Tibial nerve (tissue), 4 donors: ENCODE results near the gene TLX2. TPM values are rescaled to one million over a fixed set of nuclear protein-coding genes. Genes with fewer than 3 reads are reported as not detected.

Source experiments
- DNase-seq, 2 donors: peaks; one replicate each; pipeline ENCODE4 v3.0.0-alpha.2; 2019; ENCODE audit warnings: low spot score in 2 of 2
- H3K27ac ChIP-seq, 4 donors: fragments of 200-600 bp; sonication (generic) in 3 of 4; one replicate each; pipeline ENCODE4 v1.5.1; 2017 to 2019; ENCODE audit warnings: mild to moderate bottlenecking in 1 of 4
- H3K27me3 ChIP-seq, 2 donors: fragments of 200-600 bp; sonication (generic) in 1 of 2; one replicate each; pipeline versions ENCODE4 v1.5.1 to v1.6.0; 2017 to 2019
- H3K36me3 ChIP-seq, 3 donors: fragments of 200-600 bp; sonication (generic); one replicate each; pipeline ENCODE4 v1.5.1; 2018 to 2019
- H3K4me1 ChIP-seq, 4 donors: fragments of 200-600 bp; sonication (generic) in 3 of 4; one replicate each; pipeline ENCODE4 v1.5.1; 2017 to 2019
- H3K4me3 ChIP-seq, 4 donors: fragments of 200-600 bp; sonication (generic) in 3 of 4; one replicate each; pipeline ENCODE4 v1.5.1; 2017 to 2019; ENCODE audit warnings: mild to moderate bottlenecking in 1 of 4, moderate library complexity in 1 of 4
- H3K9me3 ChIP-seq, 4 donors: fragments of 200-600 bp; sonication (generic) in 3 of 4; one replicate each; pipeline ENCODE4 v1.5.1; 2017 to 2019
- EP300 ChIP-seq, 2 donors: sonication (generic); formaldehyde crosslinking; IDR thresholded peaks; one replicate each; pipeline ENCODE4 v1.6.1; 2017; ENCODE audit warnings: antibody characterized with exemption in 2 of 2, mild to moderate bottlenecking in 1 of 2
- POLR2A ChIP-seq, 2 donors: fragments of 450-650 bp; IDR thresholded peaks; one replicate each; pipeline ENCODE4 v1.6.1; 2017; ENCODE audit warnings: antibody characterized with exemption in 2 of 2, mild to moderate bottlenecking in 2 of 2, moderate library complexity in 2 of 2
- WGBS, 2 donors: methylation state at CpG; one replicate each; pipeline ENCODE4 v1.1.5; 2018; 5-methylcytosine and 5-hydroxymethylcytosine counted together
- total RNA-seq, 4 donors: library from RNA; depleted of rRNA; stranded (reverse); fragments of >200 nt; gene quantifications; one replicate each; pipeline ENCODE4 v1.1.0, GENCODE V29; 2016
- TF ChIP-seq, protein P1 (sequence below), 5 experiments: fragments of 200-600 bp in 3 of 5; fragments of 450-650 bp in 2 of 5; sonication (generic) in 3 of 5; IDR thresholded peaks; one replicate each; pipeline ENCODE4 v1.5.1; 2016 to 2019; ENCODE audit warnings: antibody characterized with exemption in 5 of 5, mild to moderate bottlenecking in 3 of 5, moderate library complexity in 2 of 5

The TLX2 gene
- total RNA-seq, 4 donors from 2014 or later, result not detected

DNA sequence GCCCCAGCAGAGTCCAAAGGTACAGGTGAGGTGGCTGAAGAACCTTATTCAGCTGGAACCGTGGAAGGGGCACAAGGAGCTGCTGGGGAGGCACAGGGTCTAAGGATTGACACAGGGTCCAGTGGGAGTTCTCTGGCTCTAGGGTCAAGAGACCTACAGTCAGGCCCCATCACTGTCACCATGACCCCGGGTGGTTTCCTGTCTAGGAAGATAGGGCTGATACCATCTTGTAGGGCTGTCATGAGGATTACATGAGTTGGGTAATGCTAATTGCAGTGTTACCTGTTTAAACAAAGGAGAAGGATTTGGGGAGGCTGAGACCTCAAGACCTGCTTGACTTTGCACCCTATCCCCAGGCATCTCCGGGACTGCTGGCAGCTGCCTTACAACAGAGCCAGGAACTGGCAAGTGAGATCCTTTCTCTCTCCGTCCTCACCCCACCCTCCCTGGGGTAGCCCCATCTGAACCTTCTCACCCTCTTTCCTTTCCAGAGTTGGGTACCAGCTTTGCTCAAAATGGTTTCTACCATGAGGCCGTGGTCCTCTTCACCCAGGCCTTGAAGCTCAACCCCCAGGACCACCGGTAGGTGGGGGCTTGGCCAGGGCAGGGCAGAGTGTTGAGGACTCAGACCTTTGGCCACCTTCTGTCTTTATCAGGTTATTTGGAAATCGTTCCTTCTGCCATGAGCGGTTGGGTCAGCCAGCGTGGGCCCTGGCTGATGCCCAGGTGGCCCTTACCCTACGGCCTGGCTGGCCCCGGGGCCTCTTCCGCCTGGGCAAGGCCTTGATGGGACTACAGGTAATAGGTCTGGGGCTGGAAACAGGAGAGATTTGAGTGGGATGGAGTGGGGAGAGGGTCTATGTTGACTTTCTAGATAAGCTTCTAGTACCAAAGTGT lies 22.4 kb upstream of the TLX2 start:
- no peak for DNase-seq
- TF ChIP-seq POLR2A (IDR thresholded peaks at IDR 0.05) (no peak), EP300 (IDR thresholded peaks at IDR 0.05) (no peak)
- TF ChIP-seq, protein P1, sequence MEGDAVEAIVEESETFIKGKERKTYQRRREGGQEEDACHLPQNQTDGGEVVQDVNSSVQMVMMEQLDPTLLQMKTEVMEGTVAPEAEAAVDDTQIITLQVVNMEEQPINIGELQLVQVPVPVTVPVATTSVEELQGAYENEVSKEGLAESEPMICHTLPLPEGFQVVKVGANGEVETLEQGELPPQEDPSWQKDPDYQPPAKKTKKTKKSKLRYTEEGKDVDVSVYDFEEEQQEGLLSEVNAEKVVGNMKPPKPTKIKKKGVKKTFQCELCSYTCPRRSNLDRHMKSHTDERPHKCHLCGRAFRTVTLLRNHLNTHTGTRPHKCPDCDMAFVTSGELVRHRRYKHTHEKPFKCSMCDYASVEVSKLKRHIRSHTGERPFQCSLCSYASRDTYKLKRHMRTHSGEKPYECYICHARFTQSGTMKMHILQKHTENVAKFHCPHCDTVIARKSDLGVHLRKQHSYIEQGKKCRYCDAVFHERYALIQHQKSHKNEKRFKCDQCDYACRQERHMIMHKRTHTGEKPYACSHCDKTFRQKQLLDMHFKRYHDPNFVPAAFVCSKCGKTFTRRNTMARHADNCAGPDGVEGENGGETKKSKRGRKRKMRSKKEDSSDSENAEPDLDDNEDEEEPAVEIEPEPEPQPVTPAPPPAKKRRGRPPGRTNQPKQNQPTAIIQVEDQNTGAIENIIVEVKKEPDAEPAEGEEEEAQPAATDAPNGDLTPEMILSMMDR (IDR thresholded peaks at IDR 0.05), result no peak
- Histone ChIP-seq H3K4me1 (no peaks in the 10 kb centered on the region), H3K9me3 (no peaks in the 10 kb centered on the region), H3K4me3 (no peak overlapping the region), H3K27me3 (peaks cover 0 to 2% of the 10 kb centered on the region in 2 donors), H3K36me3 (peaks cover 0 to 78% (median 21%) of the 10 kb centered on the region in 3 donors), H3K27ac (no peak overlapping the region)
- WGBS, 2 donors, result 93 to 95% methylated on average over 12 of the region's 12 CpGs

DNA sequence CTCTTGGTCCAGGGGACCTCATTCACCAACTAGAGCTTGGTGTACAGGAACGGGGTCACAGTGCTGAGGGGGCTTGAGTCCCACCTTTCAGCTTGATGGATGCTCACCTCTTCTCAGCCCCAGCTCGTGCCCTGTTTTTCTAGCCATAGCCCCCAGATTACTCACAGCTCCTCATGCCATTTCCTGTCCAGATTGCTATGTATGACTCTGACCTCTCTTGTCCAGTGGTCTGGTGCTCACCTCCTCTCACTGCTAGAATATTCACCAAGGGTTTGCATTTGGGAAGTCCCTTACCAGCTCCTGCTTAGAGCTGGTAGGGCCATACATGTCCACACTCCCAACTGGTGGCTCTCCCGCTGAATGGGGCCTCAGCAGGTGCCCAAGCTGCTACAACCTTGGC lies 20.7 kb upstream of the TLX2 start:
- no peak overlapping the region for H3K4me3 ChIP-seq
- no peak for DNase-seq
- peaks cover 0 to 13% (median 10%) of the 10 kb centered on the region in 4 donors for H3K4me1 ChIP-seq
- H3K9me3 ChIP-seq, result no peaks in the 10 kb centered on the region
- peaks cover 0 to 18% of the 10 kb centered on the region in 2 donors for H3K27me3 ChIP-seq
- TF ChIP-seq, protein P1 (IDR thresholded peaks at IDR 0.05), result no peak
- TF ChIP-seq POLR2A (IDR thresholded peaks at IDR 0.05) (no peak), EP300 (IDR thresholded peaks at IDR 0.05) (no peak)
- WGBS, 2 donors, result 84 to 98% methylated on average over 3 of the region's 3 CpGs
- peaks cover 0 to 62% (median 21%) of the 10 kb centered on the region in 3 donors for H3K36me3 ChIP-seq
- H3K27ac ChIP-seq, result no peak overlapping the region

DNA sequence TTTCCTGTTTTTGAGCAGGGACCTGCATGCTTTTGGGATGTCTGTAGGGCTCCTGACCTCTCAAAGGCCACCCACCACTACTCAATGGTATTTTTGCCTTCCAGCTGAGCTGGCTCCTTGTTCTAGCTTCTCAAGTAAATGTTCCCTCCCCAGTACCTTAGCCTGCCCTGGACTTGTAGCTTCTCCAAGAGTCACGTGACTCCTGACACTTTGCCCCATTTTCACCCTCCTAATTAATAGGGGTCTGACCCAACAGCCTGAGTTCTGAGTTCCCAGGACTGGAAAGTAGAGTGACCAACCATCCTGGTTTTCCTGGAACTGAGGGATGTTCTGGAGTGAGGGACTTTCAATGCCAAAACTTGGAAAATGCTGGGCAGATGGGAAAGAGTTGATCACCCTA lies 18.8 kb upstream of the TLX2 start:
- H3K4me1 ChIP-seq, result peaks cover 0 to 27% (median 23%) of the 10 kb centered on the region in 4 donors

DNA sequence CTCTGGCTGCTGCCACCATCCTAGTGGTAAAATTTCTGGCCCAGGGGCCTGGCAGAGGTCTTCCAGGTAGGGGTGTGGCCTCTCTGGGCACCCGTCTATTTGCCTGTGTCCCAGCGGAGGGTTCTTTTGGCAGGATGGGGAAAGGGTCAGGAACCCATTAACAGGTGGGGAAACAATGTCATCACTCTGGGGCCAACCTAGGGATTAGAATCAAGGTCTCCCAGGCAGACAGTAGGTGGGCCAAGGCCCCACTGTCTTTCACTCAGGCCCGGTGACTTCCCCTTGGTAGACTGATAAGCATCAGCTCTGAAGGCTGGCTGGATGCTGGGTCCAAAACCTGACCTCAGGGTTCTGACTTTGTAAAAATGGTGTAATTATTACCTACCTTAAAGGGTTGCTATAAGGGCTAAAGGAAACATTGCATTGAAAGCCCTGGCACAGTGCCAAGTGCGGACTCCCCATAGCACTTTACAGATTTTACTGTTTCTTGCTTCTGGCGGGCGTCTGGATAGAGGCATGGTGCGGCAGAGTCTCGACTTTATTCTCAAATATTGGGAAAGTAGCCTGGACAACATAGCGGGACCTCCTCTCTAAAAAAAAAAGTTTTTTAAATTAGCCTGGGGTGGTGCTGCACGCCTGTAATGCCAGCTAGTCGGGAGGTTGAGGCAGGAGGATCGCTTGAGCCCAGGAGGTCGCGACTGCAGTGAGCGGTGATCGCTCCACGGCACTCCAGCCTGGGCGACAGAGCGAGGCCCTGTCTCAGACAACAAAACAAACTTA lies 17.1 kb upstream of the TLX2 start:
- Histone ChIP-seq H3K4me1 (peaks cover 0 to 35% (median 23%) of the 10 kb centered on the region in 4 donors), H3K9me3 (no peaks in the 10 kb centered on the region), H3K27ac (no peak overlapping the region), H3K27me3 (peaks cover 0 to 53% of the 10 kb centered on the region in 2 donors), H3K36me3 (peaks cover 0 to 25% (median 12%) of the 10 kb centered on the region in 3 donors), H3K4me3 (peak overlapping the region in 2 of 4 donors; percentile 18 to 43)
- TF ChIP-seq POLR2A (IDR thresholded peaks at IDR 0.05) (no peak), EP300 (IDR thresholded peaks at IDR 0.05) (no peak)
- TF ChIP-seq, protein P1 (IDR thresholded peaks at IDR 0.05), result no peak
- DNase-seq, result no peak
- WGBS, 2 donors, result 44 to 47% methylated on average over 19 of the region's 19 CpGs

More for the DNA sequence above, 18.8 kb upstream of the TLX2 start:
- H3K27me3 ChIP-seq, result peaks cover 0 to 37% of the 10 kb centered on the region in 2 donors
- H3K9me3 ChIP-seq, result no peaks in the 10 kb centered on the region
- no peak overlapping the region for H3K27ac ChIP-seq
- peaks cover 0 to 43% (median 21%) of the 10 kb centered on the region in 3 donors for H3K36me3 ChIP-seq
- no peak overlapping the region for H3K4me3 ChIP-seq
- WGBS, 2 donors, result 80 to 85% methylated on average over 1 of the region's 1 CpG
- TF ChIP-seq POLR2A (IDR thresholded peaks at IDR 0.05), result no peak
- TF ChIP-seq, protein P1 (IDR thresholded peaks at IDR 0.05), result no peak
- no peak for TF ChIP-seq EP300 (IDR thresholded peaks at IDR 0.05)
- no peak for DNase-seq
